SU-DHL-6 (cell line): ENCODE data around the gene CCNQ.

ENCODE experiments used
- EZH2phosphoT487 ChIP-seq: fragments of 200-600 bp; sonication (generic), shearing (Covaris generic); conservative IDR thresholded peaks from 2 replicates; pipeline ENCODE4 v1.6.1; 2018; ENCODE audit warnings: mild to moderate bottlenecking, antibody characterized with exemption, low read length, moderate library complexity, mixed read lengths
- TF ChIP-seq, protein P1 (sequence below): fragments of 200-600 bp; sonication (generic); IDR thresholded peaks from one replicate; pipeline ENCODE4 v1.5.1; 2017; ENCODE audit warnings: antibody characterized with exemption, mild to moderate bottlenecking, low read length, moderate library complexity; ENCODE audit not compliant: insufficient read depth, poor library complexity, severe bottlenecking

DNA sequence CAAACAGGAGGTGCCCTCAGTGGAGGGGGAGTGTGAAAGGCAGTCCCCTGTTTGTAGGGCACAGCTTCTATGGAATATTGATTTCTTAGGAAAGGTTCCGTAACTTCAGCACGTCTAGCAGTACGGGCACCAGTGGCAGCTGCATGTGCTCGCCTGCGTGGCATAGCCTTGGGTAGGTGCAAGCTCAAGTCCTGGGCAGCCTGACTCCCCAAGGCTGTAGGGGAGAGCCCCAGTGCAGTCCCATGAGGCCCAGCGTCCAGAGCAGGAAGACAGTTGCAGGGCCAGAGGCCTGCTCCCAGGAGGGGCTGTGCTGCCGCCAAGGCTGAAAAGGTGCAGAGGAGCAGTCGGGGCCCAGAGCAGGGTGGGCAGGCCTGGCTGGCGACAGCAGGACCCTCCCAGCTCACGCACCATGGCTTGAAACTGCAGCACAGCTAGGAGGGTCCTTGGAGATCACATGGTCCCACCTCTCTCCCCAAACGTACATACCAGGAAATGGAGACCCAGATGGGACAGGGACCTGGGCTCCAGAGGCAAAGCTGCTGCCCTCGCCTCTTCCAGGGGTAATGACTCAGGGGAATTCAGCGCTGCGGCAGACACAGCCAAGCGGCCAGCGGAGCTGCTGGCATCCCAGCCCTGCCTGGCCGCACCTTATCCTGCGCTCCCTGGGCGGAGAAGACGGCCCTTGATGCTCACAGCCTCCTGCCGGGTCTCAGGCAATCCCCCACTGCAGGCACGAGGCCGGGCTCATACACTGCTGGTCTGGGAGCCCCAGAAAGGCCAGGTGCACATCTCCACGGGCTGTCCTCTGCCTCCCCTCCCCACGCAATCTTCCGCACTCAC is 42.0 kb upstream of the CCNQ start:
- TF ChIP-seq EZH2phosphoT487, result no peak
- TF ChIP-seq, protein P1, sequence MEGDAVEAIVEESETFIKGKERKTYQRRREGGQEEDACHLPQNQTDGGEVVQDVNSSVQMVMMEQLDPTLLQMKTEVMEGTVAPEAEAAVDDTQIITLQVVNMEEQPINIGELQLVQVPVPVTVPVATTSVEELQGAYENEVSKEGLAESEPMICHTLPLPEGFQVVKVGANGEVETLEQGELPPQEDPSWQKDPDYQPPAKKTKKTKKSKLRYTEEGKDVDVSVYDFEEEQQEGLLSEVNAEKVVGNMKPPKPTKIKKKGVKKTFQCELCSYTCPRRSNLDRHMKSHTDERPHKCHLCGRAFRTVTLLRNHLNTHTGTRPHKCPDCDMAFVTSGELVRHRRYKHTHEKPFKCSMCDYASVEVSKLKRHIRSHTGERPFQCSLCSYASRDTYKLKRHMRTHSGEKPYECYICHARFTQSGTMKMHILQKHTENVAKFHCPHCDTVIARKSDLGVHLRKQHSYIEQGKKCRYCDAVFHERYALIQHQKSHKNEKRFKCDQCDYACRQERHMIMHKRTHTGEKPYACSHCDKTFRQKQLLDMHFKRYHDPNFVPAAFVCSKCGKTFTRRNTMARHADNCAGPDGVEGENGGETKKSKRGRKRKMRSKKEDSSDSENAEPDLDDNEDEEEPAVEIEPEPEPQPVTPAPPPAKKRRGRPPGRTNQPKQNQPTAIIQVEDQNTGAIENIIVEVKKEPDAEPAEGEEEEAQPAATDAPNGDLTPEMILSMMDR, result no peak
